GM23338 (cell line): ENCODE data around the gene SERPINA6. TPM values are rescaled to one million over a fixed set of nuclear protein-coding genes. Genes with fewer than 3 reads are reported as not detected.

Source experiments
- ATAC-seq: fragments of 200-7000 bp; cut with Tn5 transposase; 3 replicates; pipeline ENCODE4 v1.9.1; 2020
- DNase-seq: peaks from one replicate; pipeline ENCODE4 v3.0.0-alpha.2; 2015; ENCODE audit warnings: low spot score
- H2AFZ ChIP-seq: fragments of 200-600 bp; sonication (generic); 2 replicates; pipeline ENCODE4 v1.8.0; 2016; ENCODE audit warnings: antibody characterized with exemption, mild to moderate bottlenecking, moderate library complexity
- H3F3A ChIP-seq: fragments of 200-600 bp; sonication (generic); replicated peaks from 2 replicates; pipeline ENCODE4 v1.8.0; 2017; ENCODE audit warnings: antibody characterized with exemption, mixed run types, low read depth
- H3K27ac ChIP-seq: fragments of 200-600 bp; sonication (generic); 2 replicates; pipeline ENCODE4 v1.6.1; 2016; ENCODE audit warnings: low read depth
- H3K27me3 ChIP-seq: fragments of 200-600 bp; sonication (generic); 2 replicates; pipeline ENCODE4 v1.8.0; 2016; ENCODE audit warnings: mild to moderate bottlenecking, mixed run types, moderate library complexity; ENCODE audit not compliant: insufficient read depth
- H3K36me3 ChIP-seq: fragments of 200-600 bp; sonication (generic); 2 replicates; pipeline ENCODE4 v1.8.0; 2016; ENCODE audit warnings: mild to moderate bottlenecking; ENCODE audit not compliant: insufficient read depth
- H3K4me1 ChIP-seq: fragments of 200-600 bp; sonication (generic); 2 replicates; pipeline ENCODE4 v1.8.0; 2016; ENCODE audit warnings: mild to moderate bottlenecking, moderate library complexity; ENCODE audit not compliant: insufficient read depth
- H3K4me2 ChIP-seq: fragments of 200-600 bp; sonication (generic); 2 replicates; pipeline ENCODE4 v1.7.1; 2017; ENCODE audit warnings: mixed run types
- H3K4me3 ChIP-seq: fragments of 200-600 bp; sonication (generic); 2 replicates; pipeline ENCODE4 v1.6.1; 2016; ENCODE audit warnings: mixed run types
- H3K79me2 ChIP-seq: fragments of 200-600 bp; sonication (generic); replicated peaks from 2 replicates; pipeline ENCODE4 v1.8.0; 2017; ENCODE audit warnings: mild to moderate bottlenecking; ENCODE audit not compliant: insufficient read depth
- H3K9me2 ChIP-seq: fragments of 200-600 bp; sonication (generic); 2 replicates; pipeline ENCODE4 v1.8.0; 2017; ENCODE audit not compliant: insufficient read depth
- H4K20me1 ChIP-seq: fragments of 200-600 bp; sonication (generic); replicated peaks from 2 replicates; pipeline ENCODE4 v1.8.0; 2017; ENCODE audit warnings: mild to moderate bottlenecking; ENCODE audit not compliant: insufficient read depth
- H3K27ac Mint-ChIP-seq: 2 replicates; pipeline ENCODE4 v1.8.0; 2020; ENCODE audit warnings: inconsistent platforms, mild to moderate bottlenecking, moderate library complexity, mixed read lengths
- H3K27me3 Mint-ChIP-seq: 3 replicates; pipeline ENCODE4 v1.8.0; 2022; ENCODE audit warnings: low read depth, mild to moderate bottlenecking, moderate library complexity, mixed read lengths, inconsistent platforms; ENCODE audit not compliant: insufficient read depth, poor library complexity
- H3K36me3 Mint-ChIP-seq: 3 replicates; pipeline ENCODE4 v1.8.0; 2021; ENCODE audit warnings: low read depth, mild to moderate bottlenecking, inconsistent platforms, moderate library complexity, mixed read lengths
- H3K4me1 Mint-ChIP-seq: 3 replicates; pipeline ENCODE4 v1.8.0; 2020; ENCODE audit warnings: mild to moderate bottlenecking, inconsistent platforms, mixed read lengths
- H3K4me3 Mint-ChIP-seq: 3 replicates; pipeline ENCODE4 v1.8.0; 2021; ENCODE audit warnings: moderate library complexity, mild to moderate bottlenecking, inconsistent platforms, mixed read lengths
- H3K9me3 Mint-ChIP-seq: 3 replicates; pipeline ENCODE4 v1.8.0; 2020; ENCODE audit warnings: moderate library complexity, mild to moderate bottlenecking, inconsistent platforms, mixed read lengths
- CREB1 ChIP-seq: fragments of 250-450 bp; sonication (Bioruptor Pico); IDR thresholded peaks from 2 replicates; pipeline ENCODE4 v1.5.0; 2020; ENCODE audit warnings: low read depth, mild to moderate bottlenecking, moderate library complexity
- CTCF ChIP-seq, 2 experiments: fragments of 200-600 bp in 1 of 2; sonication (generic) in 1 of 2; conservative IDR thresholded peaks; 2 replicates each; pipeline versions ENCODE4 v1.5.1 to v1.6.1; 2016 to 2017; ENCODE audit warnings: antibody characterized with exemption in 2 of 2, low read depth in 2 of 2, mild to moderate bottlenecking in 2 of 2, moderate library complexity in 1 of 2
- ETS1 ChIP-seq: IDR thresholded peaks from 2 replicates; pipeline ENCODE4 v1.6.1; 2016; ENCODE audit warnings: antibody characterized with exemption
- EZH2phosphoT487 ChIP-seq: fragments of 200-600 bp; sonication (generic); IDR thresholded peaks from one replicate; pipeline ENCODE4 v1.8.1; 2018; ENCODE audit warnings: antibody characterized with exemption; ENCODE audit not compliant: unreplicated experiment
- JUNB ChIP-seq: IDR thresholded peaks from one replicate; pipeline ENCODE4 v1.6.1; 2016; ENCODE audit warnings: antibody characterized with exemption; ENCODE audit not compliant: unreplicated experiment
- POLR2AphosphoS5 ChIP-seq: IDR thresholded peaks from 2 replicates; pipeline ENCODE4 v1.6.1; 2016; ENCODE audit warnings: antibody characterized with exemption, low read depth
- polyA plus RNA-seq: library from polyadenylated mRNA; unstranded; fragments of >200 nt; fragmentation: Nextera tagmentation; extraction: Ambion mirVana; gene quantifications from 2 replicates; pipeline ENCODE4 v1.2.1, GENCODE V29; 2016
- total RNA-seq: library from RNA; depleted of rRNA; stranded (reverse); fragments of >200 nt; shearing (Covaris generic); gene quantifications from 2 replicates; pipeline ENCODE4 v1.2.3, GENCODE V29; 2014

The SERPINA6 gene
- total and polyA plus RNA-seq, 2 experiments from 2014 or later = not detected

GRCh38 chr14:94330432-94330831 is 7.3 kb upstream of the SERPINA6 start:
- peaks cover 6% of the 10 kb centered on the region; the same call in 2 of the 3 replicates for H3K4me1 Mint-ChIP-seq
- no peaks in the 10 kb centered on the region for H3K9me3 Mint-ChIP-seq
- no peaks in the 10 kb centered on the region for H3K4me1 ChIP-seq
- H3K36me3 Mint-ChIP-seq = no peaks in the 10 kb centered on the region
- no peaks in the 10 kb centered on the region for H3K36me3 ChIP-seq
- H3K27me3 Mint-ChIP-seq = peaks cover 3% of the 10 kb centered on the region
- H3F3A ChIP-seq = no peaks in the 10 kb centered on the region
- ATAC-seq (no peak), DNase-seq (no peak)
- H3K27ac Mint-ChIP-seq = no peak overlapping the region
- no peaks in the 10 kb centered on the region for H3K27me3 ChIP-seq
- H3K79me2 ChIP-seq = no peaks in the 10 kb centered on the region
- TF ChIP-seq POLR2AphosphoS5 (no peak), ETS1 (no peak), EZH2phosphoT487 (no peak), CREB1 (CRISPR knock-in tag) (no peak)
- no peaks in the 10 kb centered on the region for H4K20me1 ChIP-seq
- no peak overlapping the region for H3K4me3 ChIP-seq
- no peaks in the 10 kb centered on the region for H3K9me2 ChIP-seq
- H3K4me2 ChIP-seq = no peak overlapping the region
- H3K4me3 Mint-ChIP-seq = no peak overlapping the region
- no peak overlapping the region for H3K27ac ChIP-seq
- H2AFZ ChIP-seq = no peak overlapping the region

GRCh38 chr14:94329857-94330256 is 6.7 kb upstream of the SERPINA6 start:
- H4K20me1 ChIP-seq = no peaks in the 10 kb centered on the region
- H3K9me2 ChIP-seq = no peaks in the 10 kb centered on the region
- H3K79me2 ChIP-seq = no peaks in the 10 kb centered on the region
- no peak overlapping the region for H2AFZ ChIP-seq
- H3K27ac ChIP-seq = no peak overlapping the region
- Mint-ChIP-seq H3K9me3 (no peaks in the 10 kb centered on the region), H3K4me3 (no peak overlapping the region), H3K4me1 (peaks cover 6% of the 10 kb centered on the region; the same call in 2 of the 3 replicates), H3K27me3 (peaks cover 3% of the 10 kb centered on the region), H3K36me3 (no peaks in the 10 kb centered on the region), H3K27ac (no peak overlapping the region)
- H3K36me3 ChIP-seq = no peaks in the 10 kb centered on the region
- no peak overlapping the region for H3K4me3 ChIP-seq
- DNase-seq (no peak), ATAC-seq (no peak)
- no peaks in the 10 kb centered on the region for H3F3A ChIP-seq
- no peaks in the 10 kb centered on the region for H3K27me3 ChIP-seq
- no peaks in the 10 kb centered on the region for H3K4me1 ChIP-seq
- TF ChIP-seq CTCF (conservative IDR thresholded peaks at IDR 0.05; ENCODE audit: low read depth in 2 of 2) = no peak
- no peak overlapping the region for H3K4me2 ChIP-seq

DNA sequence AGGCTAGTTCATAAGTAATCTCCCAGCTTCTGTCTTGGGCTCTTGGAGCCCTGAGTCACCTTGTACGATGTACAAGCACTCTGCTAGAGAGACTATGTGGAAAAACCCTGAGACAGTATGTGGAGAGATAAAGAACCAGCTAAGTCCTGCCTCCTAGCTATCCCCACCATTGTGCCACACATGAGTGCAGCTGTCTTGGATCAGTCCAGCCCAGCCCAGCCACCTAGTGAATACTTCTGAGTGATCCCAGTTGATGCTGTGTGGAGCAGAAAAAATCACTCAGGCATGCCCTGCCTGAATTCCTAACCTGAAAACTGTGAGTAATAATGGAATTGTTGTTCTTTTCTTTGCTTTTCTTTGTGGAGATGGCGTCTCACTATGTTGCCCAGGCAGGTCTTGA is 5.1 kb upstream of the SERPINA6 start:
- H3K36me3 ChIP-seq = no peaks in the 10 kb centered on the region
- no peaks in the 10 kb centered on the region for H3K27me3 ChIP-seq
- peaks cover 6% of the 10 kb centered on the region; the same call in 2 of the 3 replicates for H3K4me1 Mint-ChIP-seq
- DNase-seq = no peak
- H2AFZ ChIP-seq = no peak overlapping the region
- H3K4me3 ChIP-seq = no peak overlapping the region
- H3K79me2 ChIP-seq = no peaks in the 10 kb centered on the region
- H3K4me3 Mint-ChIP-seq = no peak overlapping the region
- H3K9me2 ChIP-seq = no peaks in the 10 kb centered on the region
- no peaks in the 10 kb centered on the region for H3K36me3 Mint-ChIP-seq
- no peak for ATAC-seq
- no peak overlapping the region for H3K4me2 ChIP-seq
- no peaks in the 10 kb centered on the region for H3K9me3 Mint-ChIP-seq
- no peaks in the 10 kb centered on the region for H3F3A ChIP-seq
- peaks cover 6% of the 10 kb centered on the region for H3K27me3 Mint-ChIP-seq
- H3K4me1 ChIP-seq = no peaks in the 10 kb centered on the region
- no peak overlapping the region for H3K27ac Mint-ChIP-seq
- no peak overlapping the region for H3K27ac ChIP-seq
- no peaks in the 10 kb centered on the region for H4K20me1 ChIP-seq
- TF ChIP-seq CTCF (conservative IDR thresholded peaks at IDR 0.05; ENCODE audit: low read depth in 2 of 2) (no peak), JUNB (no peak), EZH2phosphoT487 (no peak), CREB1 (CRISPR knock-in tag) (no peak)
